Liver (tissue), 9 donors: Measurements from ENCODE around the gene PIMREG. TPM values are rescaled to one million over a fixed set of nuclear protein-coding genes. Genes with fewer than 3 reads are reported as not detected.

Experiments used
- DNase-seq: peaks from one replicate; pipeline ENCODE4 v3.0.0-alpha.2; 2017; ENCODE audit warnings: low spot score
- H3K27ac ChIP-seq, 2 donors: one replicate each; pipeline ENCODE4 v1.7.0; 2013; ENCODE audit warnings: inconsistent platforms in 2 of 2, low read length in 2 of 2, control low read depth in 1 of 2, low read depth in 1 of 2, mild to moderate bottlenecking in 1 of 2
- H3K27me3 ChIP-seq, 4 donors: one replicate each; pipeline versions ENCODE4 v1.6.1 to v1.7.0; 2013; ENCODE audit warnings: low read length in 3 of 4, inconsistent platforms in 1 of 4, mild to moderate bottlenecking in 1 of 4, moderate library complexity in 1 of 4; ENCODE audit not compliant: control insufficient read depth in 4 of 4, insufficient read depth in 4 of 4
- H3K36me3 ChIP-seq, 4 donors: one replicate each; pipeline versions ENCODE4 v1.6.1 to v1.7.0; 2013; ENCODE audit warnings: low read length in 3 of 4, mild to moderate bottlenecking in 3 of 4, low read depth in 1 of 4, moderate library complexity in 1 of 4; ENCODE audit not compliant: control insufficient read depth in 4 of 4, insufficient read depth in 3 of 4
- H3K4me1 ChIP-seq, 4 donors: one replicate each; pipeline versions ENCODE4 v1.6.1 to v1.7.0; 2013; ENCODE audit warnings: low read length in 3 of 4, mild to moderate bottlenecking in 3 of 4, moderate library complexity in 1 of 4; ENCODE audit not compliant: control insufficient read depth in 4 of 4, insufficient read depth in 4 of 4
- H3K4me3 ChIP-seq, 3 donors: one replicate each; pipeline versions ENCODE4 v1.6.1 to v1.7.0; 2013; ENCODE audit warnings: low read length in 3 of 3, control low read depth in 1 of 3, low read depth in 1 of 3, mild to moderate bottlenecking in 1 of 3
- H3K9ac ChIP-seq, 2 donors: one replicate each; pipeline ENCODE4 v1.7.0; 2013; ENCODE audit warnings: low read length in 2 of 2, mild to moderate bottlenecking in 2 of 2, moderate library complexity in 2 of 2, control low read depth in 1 of 2, low read depth in 1 of 2
- H3K9me3 ChIP-seq, 4 donors: one replicate each; pipeline versions ENCODE4 v1.6.1 to v1.7.0; 2013; ENCODE audit warnings: low read length in 3 of 4; ENCODE audit not compliant: control insufficient read depth in 4 of 4
- EGR1 ChIP-seq, 2 donors: IDR thresholded peaks; 2 replicates each; pipeline ENCODE4 v1.6.1; 2016 to 2018; ENCODE audit warnings: antibody characterized with exemption in 2 of 2, low read depth in 2 of 2
- FOXA1 ChIP-seq: IDR thresholded peaks from 2 replicates; pipeline ENCODE4 v1.6.1; 2016; ENCODE audit warnings: antibody characterized with exemption
- GABPA ChIP-seq, 2 donors: IDR thresholded peaks in 1 of 2; conservative IDR thresholded peaks in 1 of 2; 2 replicates each; pipeline ENCODE4 v1.6.1; 2016; ENCODE audit warnings: antibody characterized with exemption in 2 of 2, mild to moderate bottlenecking in 1 of 2, moderate library complexity in 1 of 2
- HNF4A ChIP-seq, 2 donors: conservative IDR thresholded peaks; 2 replicates each; pipeline ENCODE4 v1.6.1; 2016; ENCODE audit warnings: antibody characterized with exemption in 2 of 2, mild to moderate bottlenecking in 2 of 2
- HNF4G ChIP-seq: IDR thresholded peaks from 2 replicates; pipeline ENCODE4 v1.6.1; 2016; ENCODE audit warnings: antibody characterized with exemption
- JUND ChIP-seq, 2 donors: IDR thresholded peaks; 2 replicates each; pipeline ENCODE4 v1.6.1; 2016; ENCODE audit warnings: antibody characterized with exemption in 2 of 2
- NR2F2 ChIP-seq: IDR thresholded peaks from 2 replicates; pipeline ENCODE4 v1.6.1; 2016; ENCODE audit warnings: antibody characterized with exemption
- RAD21 ChIP-seq, 2 donors: IDR thresholded peaks; 2 replicates each; pipeline ENCODE4 v1.6.1; 2016; ENCODE audit warnings: antibody characterized with exemption in 2 of 2, mild to moderate bottlenecking in 2 of 2
- SP1 ChIP-seq: IDR thresholded peaks from 2 replicates; pipeline ENCODE4 v1.6.1; 2018; ENCODE audit warnings: antibody characterized with exemption, mild to moderate bottlenecking
- TAF1 ChIP-seq: conservative IDR thresholded peaks from 2 replicates; pipeline ENCODE4 v1.6.1; 2016; ENCODE audit warnings: antibody characterized with exemption, mild to moderate bottlenecking
- WGBS: extraction: QIAGEN DNeasy Blood & Tissue Kit; methylation state at CpG from one replicate; pipeline ENCODE4 v1.1.7; 2013; 5-methylcytosine and 5-hydroxymethylcytosine counted together
- polyA plus RNA-seq, 2 donors: library from polyadenylated mRNA; stranded (reverse) in 1 of 2; unstranded in 1 of 2; fragments of 200-250 nt in 1 of 2; fragments of >200 nt in 1 of 2; fragmentation: Nextera tagmentation in 1 of 2; extraction: Ambion mirVana in 1 of 2; gene quantifications; one replicate each; pipeline versions ENCODE4 v1.2.1 to v1.2.3, GENCODE V29; 2013 to 2015
- total RNA-seq, 2 donors: library from RNA; depleted of rRNA; stranded (reverse); fragments of >200 nt; gene quantifications; one replicate each; pipeline ENCODE4 v1.2.3, GENCODE V29; 2014
- TF ChIP-seq, protein P1 (sequence below): fragments of 150-350 bp; IDR thresholded peaks from 2 replicates; pipeline ENCODE4 v1.5.1; 2017; ENCODE audit warnings: improper control_type of control experiment, low read depth, low read length; ENCODE audit not compliant: missing input control
- TF ChIP-seq, protein P2 (sequence below): IDR thresholded peaks from 2 replicates; pipeline ENCODE4 v1.6.1; 2016; ENCODE audit warnings: antibody characterized with exemption
- TF ChIP-seq, protein P3 (sequence below): IDR thresholded peaks from 2 replicates; pipeline ENCODE4 v1.6.1; 2016; ENCODE audit warnings: antibody characterized with exemption, mild to moderate bottlenecking
- TF ChIP-seq, protein P4 (sequence below): IDR thresholded peaks from 2 replicates; pipeline ENCODE4 v1.6.1; 2016; ENCODE audit warnings: antibody characterized with exemption
- donor health status: healthy.
- donor health status: healthy.
- donor health status: healthy.
- donor health status: healthy.
- donor health status: healthy.

Gene PIMREG
- total and polyA plus RNA-seq, 4 donors: 0.10 to 5.2 (median 0.75) TPM; not detected in 1

DNA sequence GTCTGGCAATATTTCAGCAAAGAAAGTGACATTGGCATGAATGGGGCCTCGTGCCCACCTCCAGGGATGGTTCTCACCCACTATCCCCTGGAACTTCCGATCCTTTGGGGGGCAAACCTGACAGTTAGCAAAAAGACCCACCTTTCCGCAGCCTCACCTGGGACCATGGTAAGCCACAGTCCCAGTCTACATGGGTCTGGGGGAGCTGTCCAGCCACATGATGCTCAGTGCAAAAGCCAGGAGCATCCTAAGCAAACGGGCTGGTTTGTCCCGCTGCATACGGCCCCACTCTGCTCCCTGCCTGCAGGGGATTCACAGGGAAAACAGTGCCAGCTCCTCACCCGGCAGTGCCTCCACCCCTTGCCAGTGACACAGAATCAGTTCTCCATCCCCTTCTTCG is 28.6 kb upstream of the PIMREG start:
- no peak overlapping the region for H3K27ac ChIP-seq
- DNase-seq: no peak
- TF ChIP-seq NR2F2 (no peak), TAF1 (no peak), RAD21 (IDR thresholded peaks at IDR 0.05) (no peak)
- H3K4me3 ChIP-seq: no peak overlapping the region
- H3K9ac ChIP-seq: no peak overlapping the region
- no peaks in the 10 kb centered on the region for H3K9me3 ChIP-seq
- H3K36me3 ChIP-seq: no peaks in the 10 kb centered on the region
- 75% methylated on average over 8 of the region's 8 CpGs for WGBS
- H3K4me1 ChIP-seq: no peaks in the 10 kb centered on the region
- no peaks in the 10 kb centered on the region for H3K27me3 ChIP-seq

DNA sequence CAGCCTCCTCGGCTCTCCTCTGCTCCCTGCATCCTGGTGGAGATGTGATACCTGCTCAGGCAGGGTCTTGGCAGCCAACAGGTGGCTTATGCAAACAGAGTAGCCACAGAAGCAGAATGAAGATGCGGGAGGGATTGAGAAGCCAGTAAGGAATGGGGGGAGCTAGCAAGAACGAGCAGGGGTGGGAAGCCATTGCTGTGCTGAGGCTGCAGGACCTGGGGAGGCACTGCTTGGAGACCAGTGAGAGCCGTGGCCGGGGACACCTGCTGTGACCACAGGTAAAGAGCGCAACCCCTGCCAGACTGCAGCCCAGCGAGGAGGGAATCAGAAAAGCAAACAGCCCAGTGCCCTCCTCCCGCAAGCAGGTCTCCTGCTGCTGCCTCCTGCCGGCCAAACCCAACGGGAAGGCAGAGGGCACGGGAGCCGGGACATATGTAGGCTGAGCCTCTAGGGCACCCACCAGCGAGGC is 24.0 kb upstream of the PIMREG start:
- Histone ChIP-seq H3K9me3 (no peaks in the 10 kb centered on the region), H3K27me3 (no peaks in the 10 kb centered on the region), H3K9ac (no peak overlapping the region), H3K36me3 (no peaks in the 10 kb centered on the region), H3K27ac (no peak overlapping the region), H3K4me1 (no peaks in the 10 kb centered on the region), H3K4me3 (no peak overlapping the region)
- 19% methylated on average over 13 of the region's 13 CpGs for WGBS
- no peak for DNase-seq
- TF ChIP-seq RAD21 (IDR thresholded peaks at IDR 0.05) (no peak), GABPA (IDR thresholded peaks at IDR 0.05 in 1 of 2, conservative IDR thresholded peaks at IDR 0.05 in 1 of 2) (no peak), SP1 (no peak), EGR1 (IDR thresholded peaks at IDR 0.05; ENCODE audit: low read depth in 2 of 2) (no peak), HNF4G (no peak), HNF4A (conservative IDR thresholded peaks at IDR 0.05) (no peak)
- TF ChIP-seq, protein P1, sequence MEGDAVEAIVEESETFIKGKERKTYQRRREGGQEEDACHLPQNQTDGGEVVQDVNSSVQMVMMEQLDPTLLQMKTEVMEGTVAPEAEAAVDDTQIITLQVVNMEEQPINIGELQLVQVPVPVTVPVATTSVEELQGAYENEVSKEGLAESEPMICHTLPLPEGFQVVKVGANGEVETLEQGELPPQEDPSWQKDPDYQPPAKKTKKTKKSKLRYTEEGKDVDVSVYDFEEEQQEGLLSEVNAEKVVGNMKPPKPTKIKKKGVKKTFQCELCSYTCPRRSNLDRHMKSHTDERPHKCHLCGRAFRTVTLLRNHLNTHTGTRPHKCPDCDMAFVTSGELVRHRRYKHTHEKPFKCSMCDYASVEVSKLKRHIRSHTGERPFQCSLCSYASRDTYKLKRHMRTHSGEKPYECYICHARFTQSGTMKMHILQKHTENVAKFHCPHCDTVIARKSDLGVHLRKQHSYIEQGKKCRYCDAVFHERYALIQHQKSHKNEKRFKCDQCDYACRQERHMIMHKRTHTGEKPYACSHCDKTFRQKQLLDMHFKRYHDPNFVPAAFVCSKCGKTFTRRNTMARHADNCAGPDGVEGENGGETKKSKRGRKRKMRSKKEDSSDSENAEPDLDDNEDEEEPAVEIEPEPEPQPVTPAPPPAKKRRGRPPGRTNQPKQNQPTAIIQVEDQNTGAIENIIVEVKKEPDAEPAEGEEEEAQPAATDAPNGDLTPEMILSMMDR: peak; percentile 24

DNA sequence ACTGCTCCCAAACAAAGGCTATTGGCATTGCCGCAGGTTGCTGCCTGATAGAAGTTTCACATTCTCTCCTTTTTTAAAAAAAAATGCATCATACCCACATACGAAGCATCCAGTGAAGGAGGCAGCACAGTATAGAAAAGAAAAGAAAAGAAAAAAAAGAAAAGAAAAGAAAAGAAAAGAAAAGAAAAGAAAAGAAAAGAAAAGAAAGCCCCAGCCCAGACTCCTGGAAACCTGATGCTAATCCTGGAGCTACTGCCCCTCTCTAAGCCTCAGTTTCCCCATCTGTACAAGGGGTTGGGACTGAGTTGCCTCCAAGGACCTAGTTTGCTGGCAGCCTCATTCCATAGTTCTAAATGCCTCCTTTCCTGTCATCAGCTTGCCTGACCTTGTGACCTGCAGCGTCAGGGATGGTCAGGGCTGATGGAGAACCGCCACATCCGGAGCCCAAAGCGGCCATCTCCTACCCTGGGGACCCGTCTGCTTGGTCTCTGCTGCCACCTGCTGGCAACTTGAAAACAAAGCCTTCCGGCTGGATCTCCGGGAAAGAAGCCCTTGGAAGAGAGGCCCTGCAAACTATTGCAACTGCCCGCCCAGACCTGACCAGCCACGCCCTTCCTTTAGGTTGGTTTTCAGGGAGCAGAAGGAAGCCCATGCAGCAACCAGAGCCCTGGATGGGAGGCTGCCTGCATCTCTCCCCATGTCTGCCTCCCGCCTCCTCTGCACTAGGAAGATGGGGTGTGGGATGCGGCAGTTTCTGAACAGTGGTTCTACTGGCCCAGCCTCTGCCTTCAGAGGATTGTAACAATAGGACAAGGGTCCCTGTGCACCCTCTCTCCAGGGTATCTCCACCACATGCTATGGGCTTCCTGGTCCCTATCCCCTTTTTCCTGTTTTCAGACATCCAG is 22.3 kb upstream of the PIMREG start:
- Histone ChIP-seq H3K9me3 (no peaks in the 10 kb centered on the region), H3K27ac (no peak overlapping the region), H3K4me1 (no peaks in the 10 kb centered on the region), H3K9ac (no peak overlapping the region), H3K27me3 (no peaks in the 10 kb centered on the region), H3K4me3 (no peak overlapping the region), H3K36me3 (no peaks in the 10 kb centered on the region)
- peak; percentile 77 for DNase-seq
- TF ChIP-seq SP1: no peak
- TF ChIP-seq HNF4G: no peak
- TF ChIP-seq RAD21 (IDR thresholded peaks at IDR 0.05): peak; percentile 98 to 99
- TF ChIP-seq, protein P2, sequence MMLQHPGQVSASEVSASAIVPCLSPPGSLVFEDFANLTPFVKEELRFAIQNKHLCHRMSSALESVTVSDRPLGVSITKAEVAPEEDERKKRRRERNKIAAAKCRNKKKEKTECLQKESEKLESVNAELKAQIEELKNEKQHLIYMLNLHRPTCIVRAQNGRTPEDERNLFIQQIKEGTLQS: no peak
- no peak for TF ChIP-seq FOXA1
- TF ChIP-seq, protein P3, sequence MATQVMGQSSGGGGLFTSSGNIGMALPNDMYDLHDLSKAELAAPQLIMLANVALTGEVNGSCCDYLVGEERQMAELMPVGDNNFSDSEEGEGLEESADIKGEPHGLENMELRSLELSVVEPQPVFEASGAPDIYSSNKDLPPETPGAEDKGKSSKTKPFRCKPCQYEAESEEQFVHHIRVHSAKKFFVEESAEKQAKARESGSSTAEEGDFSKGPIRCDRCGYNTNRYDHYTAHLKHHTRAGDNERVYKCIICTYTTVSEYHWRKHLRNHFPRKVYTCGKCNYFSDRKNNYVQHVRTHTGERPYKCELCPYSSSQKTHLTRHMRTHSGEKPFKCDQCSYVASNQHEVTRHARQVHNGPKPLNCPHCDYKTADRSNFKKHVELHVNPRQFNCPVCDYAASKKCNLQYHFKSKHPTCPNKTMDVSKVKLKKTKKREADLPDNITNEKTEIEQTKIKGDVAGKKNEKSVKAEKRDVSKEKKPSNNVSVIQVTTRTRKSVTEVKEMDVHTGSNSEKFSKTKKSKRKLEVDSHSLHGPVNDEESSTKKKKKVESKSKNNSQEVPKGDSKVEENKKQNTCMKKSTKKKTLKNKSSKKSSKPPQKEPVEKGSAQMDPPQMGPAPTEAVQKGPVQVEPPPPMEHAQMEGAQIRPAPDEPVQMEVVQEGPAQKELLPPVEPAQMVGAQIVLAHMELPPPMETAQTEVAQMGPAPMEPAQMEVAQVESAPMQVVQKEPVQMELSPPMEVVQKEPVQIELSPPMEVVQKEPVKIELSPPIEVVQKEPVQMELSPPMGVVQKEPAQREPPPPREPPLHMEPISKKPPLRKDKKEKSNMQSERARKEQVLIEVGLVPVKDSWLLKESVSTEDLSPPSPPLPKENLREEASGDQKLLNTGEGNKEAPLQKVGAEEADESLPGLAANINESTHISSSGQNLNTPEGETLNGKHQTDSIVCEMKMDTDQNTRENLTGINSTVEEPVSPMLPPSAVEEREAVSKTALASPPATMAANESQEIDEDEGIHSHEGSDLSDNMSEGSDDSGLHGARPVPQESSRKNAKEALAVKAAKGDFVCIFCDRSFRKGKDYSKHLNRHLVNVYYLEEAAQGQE: no peak
- TF ChIP-seq, protein P4, sequence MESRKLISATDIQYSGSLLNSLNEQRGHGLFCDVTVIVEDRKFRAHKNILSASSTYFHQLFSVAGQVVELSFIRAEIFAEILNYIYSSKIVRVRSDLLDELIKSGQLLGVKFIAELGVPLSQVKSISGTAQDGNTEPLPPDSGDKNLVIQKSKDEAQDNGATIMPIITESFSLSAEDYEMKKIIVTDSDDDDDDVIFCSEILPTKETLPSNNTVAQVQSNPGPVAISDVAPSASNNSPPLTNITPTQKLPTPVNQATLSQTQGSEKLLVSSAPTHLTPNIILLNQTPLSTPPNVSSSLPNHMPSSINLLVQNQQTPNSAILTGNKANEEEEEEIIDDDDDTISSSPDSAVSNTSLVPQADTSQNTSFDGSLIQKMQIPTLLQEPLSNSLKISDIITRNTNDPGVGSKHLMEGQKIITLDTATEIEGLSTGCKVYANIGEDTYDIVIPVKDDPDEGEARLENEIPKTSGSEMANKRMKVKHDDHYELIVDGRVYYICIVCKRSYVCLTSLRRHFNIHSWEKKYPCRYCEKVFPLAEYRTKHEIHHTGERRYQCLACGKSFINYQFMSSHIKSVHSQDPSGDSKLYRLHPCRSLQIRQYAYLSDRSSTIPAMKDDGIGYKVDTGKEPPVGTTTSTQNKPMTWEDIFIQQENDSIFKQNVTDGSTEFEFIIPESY: no peak
- TF ChIP-seq, protein P1: peak; percentile 86
- TF ChIP-seq NR2F2: peak; percentile 80
- TF ChIP-seq JUND (IDR thresholded peaks at IDR 0.05): no peak
- whole genome bisulfite sequencing: 25% methylated on average over 13 of the region's 13 CpGs
